ENCODE data around the gene GATA5. TPM values are rescaled to one million over a fixed set of nuclear protein-coding genes. Genes with fewer than 3 reads are reported as not detected.

Gene GATA5
- polyA plus RNA-seq, 1 of the 3 experiments (the other 2 are of a cell fraction): not detected

DNA sequence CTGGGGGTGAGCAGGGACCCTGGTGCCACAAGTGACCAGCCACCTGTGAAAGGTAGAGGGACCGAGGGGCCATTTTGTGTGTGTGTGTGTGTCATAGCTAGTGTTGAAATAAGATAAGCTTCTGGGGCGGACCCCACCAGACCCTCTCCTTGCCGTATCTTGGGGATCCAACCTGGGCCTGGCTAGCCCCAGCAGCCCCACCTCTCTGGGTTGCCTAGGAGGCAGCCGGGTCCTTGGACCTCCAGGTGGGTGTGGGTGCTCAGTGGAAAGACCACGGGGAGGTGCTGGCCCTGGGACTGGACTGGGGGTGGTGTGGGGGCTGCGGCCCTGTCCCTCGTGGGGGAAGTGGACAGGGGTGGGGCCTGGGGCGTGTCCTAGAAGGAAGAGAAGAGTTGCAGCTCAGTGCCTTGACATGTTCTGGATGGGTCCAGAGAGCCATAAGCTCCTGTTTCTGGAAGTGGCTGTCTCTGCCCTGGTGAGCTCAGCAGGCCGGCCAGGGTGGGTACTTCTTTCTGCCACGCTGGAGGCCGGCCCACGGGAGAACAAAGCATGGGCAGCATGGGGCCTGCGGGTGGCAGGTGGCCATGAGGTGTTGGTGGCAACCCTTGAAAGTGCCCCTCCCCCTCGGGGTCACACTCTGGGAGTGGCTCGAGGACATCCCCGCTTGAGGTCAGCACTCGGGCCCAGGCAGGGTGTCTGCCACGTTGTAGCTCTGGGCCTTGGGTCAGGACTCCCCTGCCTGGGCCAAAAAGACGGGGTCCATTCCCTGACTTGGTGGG is 56.9 kb downstream of the GATA5 start:
- 48% methylated on average over 7 of the region's 19 CpGs for WGBS (ENCODE audit: low lambda C conversion rate)
- TF ChIP-seq FOXM1 (IDR thresholded peaks at IDR 0.05; ENCODE audit: low read depth) (no peak), TCF12 (IDR thresholded peaks at IDR 0.05) (no peak), TEAD4 (IDR thresholded peaks at IDR 0.05; ENCODE audit: borderline replicate concordance, insufficient read depth) (no peak), PBX3 (IDR thresholded peaks at IDR 0.05) (no peak), RCOR1 (IDR thresholded peaks at IDR 0.05; ENCODE audit: low read length) (no peak), MEF2A (IDR thresholded peaks at IDR 0.05; ENCODE audit: borderline replicate concordance, low read depth) (no peak), JUND (IDR thresholded peaks at IDR 0.05) (no peak)
- TF ChIP-seq, protein P1, sequence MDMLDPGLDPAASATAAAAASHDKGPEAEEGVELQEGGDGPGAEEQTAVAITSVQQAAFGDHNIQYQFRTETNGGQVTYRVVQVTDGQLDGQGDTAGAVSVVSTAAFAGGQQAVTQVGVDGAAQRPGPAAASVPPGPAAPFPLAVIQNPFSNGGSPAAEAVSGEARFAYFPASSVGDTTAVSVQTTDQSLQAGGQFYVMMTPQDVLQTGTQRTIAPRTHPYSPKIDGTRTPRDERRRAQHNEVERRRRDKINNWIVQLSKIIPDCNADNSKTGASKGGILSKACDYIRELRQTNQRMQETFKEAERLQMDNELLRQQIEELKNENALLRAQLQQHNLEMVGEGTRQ (IDR thresholded peaks at IDR 0.05; ENCODE audit: borderline replicate concordance, low read depth, low read length): no peak
- TF ChIP-seq, protein P2, sequence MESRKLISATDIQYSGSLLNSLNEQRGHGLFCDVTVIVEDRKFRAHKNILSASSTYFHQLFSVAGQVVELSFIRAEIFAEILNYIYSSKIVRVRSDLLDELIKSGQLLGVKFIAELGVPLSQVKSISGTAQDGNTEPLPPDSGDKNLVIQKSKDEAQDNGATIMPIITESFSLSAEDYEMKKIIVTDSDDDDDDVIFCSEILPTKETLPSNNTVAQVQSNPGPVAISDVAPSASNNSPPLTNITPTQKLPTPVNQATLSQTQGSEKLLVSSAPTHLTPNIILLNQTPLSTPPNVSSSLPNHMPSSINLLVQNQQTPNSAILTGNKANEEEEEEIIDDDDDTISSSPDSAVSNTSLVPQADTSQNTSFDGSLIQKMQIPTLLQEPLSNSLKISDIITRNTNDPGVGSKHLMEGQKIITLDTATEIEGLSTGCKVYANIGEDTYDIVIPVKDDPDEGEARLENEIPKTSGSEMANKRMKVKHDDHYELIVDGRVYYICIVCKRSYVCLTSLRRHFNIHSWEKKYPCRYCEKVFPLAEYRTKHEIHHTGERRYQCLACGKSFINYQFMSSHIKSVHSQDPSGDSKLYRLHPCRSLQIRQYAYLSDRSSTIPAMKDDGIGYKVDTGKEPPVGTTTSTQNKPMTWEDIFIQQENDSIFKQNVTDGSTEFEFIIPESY (IDR thresholded peaks at IDR 0.05; ENCODE audit: borderline replicate concordance, low read depth): no peak
- TF ChIP-seq, protein P3, sequence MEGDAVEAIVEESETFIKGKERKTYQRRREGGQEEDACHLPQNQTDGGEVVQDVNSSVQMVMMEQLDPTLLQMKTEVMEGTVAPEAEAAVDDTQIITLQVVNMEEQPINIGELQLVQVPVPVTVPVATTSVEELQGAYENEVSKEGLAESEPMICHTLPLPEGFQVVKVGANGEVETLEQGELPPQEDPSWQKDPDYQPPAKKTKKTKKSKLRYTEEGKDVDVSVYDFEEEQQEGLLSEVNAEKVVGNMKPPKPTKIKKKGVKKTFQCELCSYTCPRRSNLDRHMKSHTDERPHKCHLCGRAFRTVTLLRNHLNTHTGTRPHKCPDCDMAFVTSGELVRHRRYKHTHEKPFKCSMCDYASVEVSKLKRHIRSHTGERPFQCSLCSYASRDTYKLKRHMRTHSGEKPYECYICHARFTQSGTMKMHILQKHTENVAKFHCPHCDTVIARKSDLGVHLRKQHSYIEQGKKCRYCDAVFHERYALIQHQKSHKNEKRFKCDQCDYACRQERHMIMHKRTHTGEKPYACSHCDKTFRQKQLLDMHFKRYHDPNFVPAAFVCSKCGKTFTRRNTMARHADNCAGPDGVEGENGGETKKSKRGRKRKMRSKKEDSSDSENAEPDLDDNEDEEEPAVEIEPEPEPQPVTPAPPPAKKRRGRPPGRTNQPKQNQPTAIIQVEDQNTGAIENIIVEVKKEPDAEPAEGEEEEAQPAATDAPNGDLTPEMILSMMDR (IDR thresholded peaks at IDR 0.05): no peak
- Histone ChIP-seq H4K20me1 (ENCODE audit: insufficient read depth) (no peaks in the 10 kb centered on the region), H3K27me3 (ENCODE audit: insufficient read depth) (no peaks in the 10 kb centered on the region), H3K27ac (ENCODE audit: low read depth in 2 of 2, low read length in 1 of 2) (no peak overlapping the region), H3K9me2 (no peaks in the 10 kb centered on the region), H3K79me2 (ENCODE audit: insufficient read depth) (no peaks in the 10 kb centered on the region), H3K36me3 (replicated peaks in 1 of 2; ENCODE audit: control insufficient read depth in 1 of 2, insufficient read depth in 2 of 2, low read length in 1 of 2) (no peaks in the 10 kb centered on the region), H3K4me1 (ENCODE audit: control insufficient read depth in 1 of 2, insufficient read depth in 2 of 2, low read depth in 1 of 2, low read length in 1 of 2) (no peaks in the 10 kb centered on the region), H3F3A (replicated peaks; ENCODE audit: insufficient read depth) (no peaks in the 10 kb centered on the region), H3K9ac (no peak overlapping the region), H3K9me3 (no peaks in the 10 kb centered on the region), H3K4me3 (ENCODE audit: low read depth in 2 of 2, low read length in 1 of 2) (no peak overlapping the region), H3K4me2 (no peak overlapping the region), H2AFZ (ENCODE audit: low read depth) (no peak overlapping the region)
- POLR2A ChIA-PET: no interaction called here
- CTCF ChIA-PET: interaction anchor here (1.4 to 2.8 kb wide), 3 partner anchors 9 to 372 kb away, joined by 4 to 16 read pairs (median 5); no protein-coding TSS in a partner anchor
- no peak for DNase-seq
